Left colon (tissue), 2 donors: ENCODE data around the gene TEX2. TPM values are rescaled to one million over a fixed set of nuclear protein-coding genes. Genes with fewer than 3 reads are reported as not detected.
"Not testable (repeated sequence)": the region's sequence is repeated elsewhere in the genome, so short reads cannot be mapped to it uniquely, and the experiment has no call there.

Source experiments
- ATAC-seq: fragments of 200-7000 bp; cut with Tn5 transposase; one replicate; pipeline ENCODE4 v1.9.1; 2020; ENCODE audit warnings: mild to moderate bottlenecking, moderate library complexity
- DNase-seq, 2 donors: peaks; one replicate each; pipeline ENCODE4 v3.0.0-alpha.2; 2020
- intact Hi-C, 2 donors: fragments of 100-400 bp; cut with DNase I in 1 of 2; cut with micrococcal nuclease in 1 of 2; formaldehyde crosslinking; loops; one replicate each; pipeline versions ENCODE4 v1.11.2 to v1.14.0; 2022; cut with DNase I, micrococcal nuclease
- total RNA-seq, 2 donors: library from RNA; stranded (reverse); fragmentation: NEBNext Ultra II Directional; extraction: Animal tissue kit (Norgen Biotek cat#: 25700); gene quantifications; one replicate each; pipeline ENCODE4 v1.2.1, GENCODE V29; 2021
- donor health status: DM: no; HTN: no; CAD: no.
- donor health status: DM: yes; HTN: yes; CAD: no.

Gene TEX2
- total RNA-seq, 2 donors from 2014 or later = 32.9 to 36.4 TPM

DNA sequence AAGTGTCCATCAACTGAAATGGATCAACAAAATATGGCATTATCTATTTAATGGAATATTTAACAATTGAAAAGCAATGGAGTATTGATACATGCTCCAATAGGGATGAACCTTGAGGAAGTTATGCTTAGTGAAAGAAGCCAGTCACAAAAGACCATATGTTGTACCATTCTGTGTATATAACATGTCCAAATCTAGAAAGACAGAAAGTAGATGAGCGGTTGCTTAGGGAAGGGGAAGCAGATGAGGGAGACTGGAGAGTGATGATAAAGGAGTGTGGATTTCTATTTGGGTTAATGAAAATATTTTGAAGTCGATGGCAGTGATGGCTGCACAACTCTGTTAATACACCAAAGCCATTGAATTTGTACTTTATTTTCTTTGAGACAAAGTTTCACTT is 124.6 kb downstream of the TEX2 start:
- ATAC-seq (no peak), DNase-seq (no peak)
- intact Hi-C loops = loop anchor here (10.0 kb wide), 3 partner anchors 74 to 224 kb away; partner anchors contain the start of genes CSHL1 (in 2 of the 2) and GH1 (in 2 of the 2)

DNA sequence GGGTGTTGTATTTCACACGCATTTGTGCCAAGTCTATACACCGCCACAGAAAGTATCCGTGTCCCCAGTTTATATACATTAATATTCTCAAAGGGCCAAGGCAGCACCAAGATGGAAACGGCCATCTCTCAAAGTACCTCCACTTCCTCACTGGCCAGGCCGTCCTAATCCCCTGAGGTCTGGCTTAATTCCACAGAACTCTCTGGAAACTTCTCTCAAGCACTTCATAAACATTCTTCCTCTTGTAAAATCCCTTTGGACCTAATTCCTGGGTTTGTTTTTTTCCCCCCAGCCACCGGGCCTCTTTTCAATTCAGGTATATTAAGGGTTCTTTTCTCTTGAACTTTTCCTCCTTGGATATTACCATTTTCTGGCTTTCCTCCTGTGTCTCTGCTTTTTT is 128.1 kb downstream of the TEX2 start:
- ATAC-seq = no peak
- intact Hi-C loops = loop anchor here (2.0 to 10.0 kb wide), 4 partner anchors 70 to 220 kb away; partner anchors contain the start of genes CSHL1 (in 2 of the 2) and GH1 (in 2 of the 2)
- no peak for DNase-seq

DNA sequence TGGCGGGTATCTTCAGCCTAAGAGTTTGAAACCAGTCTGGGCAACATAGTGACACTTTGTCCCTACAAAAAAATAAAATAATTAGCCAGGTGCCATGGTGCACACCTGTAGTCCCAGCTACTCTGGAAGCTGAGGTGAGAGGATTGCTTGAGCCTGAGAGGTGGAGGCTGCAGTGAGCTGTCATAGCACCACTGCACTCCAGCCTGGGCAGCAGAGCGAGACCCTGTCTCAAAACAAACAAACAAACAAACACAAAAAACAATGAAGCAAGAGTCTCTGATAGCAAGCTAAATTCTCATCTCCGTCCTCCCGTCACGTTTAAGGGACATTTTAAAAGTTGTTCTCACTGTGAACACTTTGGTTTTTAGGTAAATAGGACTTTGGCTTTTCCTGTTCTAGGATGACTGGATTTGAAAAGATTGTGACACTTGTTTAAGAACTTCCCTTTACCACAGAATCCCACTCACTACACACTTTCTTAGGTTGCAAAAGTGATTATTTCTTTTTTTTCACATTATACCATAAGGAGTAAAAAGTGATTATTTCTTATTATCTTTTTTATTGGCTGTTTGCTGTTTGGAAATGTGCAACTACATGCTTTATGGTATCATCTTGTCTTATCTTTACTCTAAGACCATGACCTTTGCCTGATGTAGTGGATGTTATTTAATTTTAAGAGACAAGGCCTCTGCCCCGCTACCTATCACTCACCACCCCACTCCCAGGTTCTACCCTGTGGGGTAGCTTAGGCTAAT is 128.7 kb downstream of the TEX2 start:
- intact Hi-C loops = loop anchor here (2.0 to 10.0 kb wide), 4 partner anchors 70 to 220 kb away; partner anchors contain the start of genes CSHL1 (in 2 of the 2) and GH1 (in 2 of the 2)
- ATAC-seq (no peak), DNase-seq (no peak)

DNA sequence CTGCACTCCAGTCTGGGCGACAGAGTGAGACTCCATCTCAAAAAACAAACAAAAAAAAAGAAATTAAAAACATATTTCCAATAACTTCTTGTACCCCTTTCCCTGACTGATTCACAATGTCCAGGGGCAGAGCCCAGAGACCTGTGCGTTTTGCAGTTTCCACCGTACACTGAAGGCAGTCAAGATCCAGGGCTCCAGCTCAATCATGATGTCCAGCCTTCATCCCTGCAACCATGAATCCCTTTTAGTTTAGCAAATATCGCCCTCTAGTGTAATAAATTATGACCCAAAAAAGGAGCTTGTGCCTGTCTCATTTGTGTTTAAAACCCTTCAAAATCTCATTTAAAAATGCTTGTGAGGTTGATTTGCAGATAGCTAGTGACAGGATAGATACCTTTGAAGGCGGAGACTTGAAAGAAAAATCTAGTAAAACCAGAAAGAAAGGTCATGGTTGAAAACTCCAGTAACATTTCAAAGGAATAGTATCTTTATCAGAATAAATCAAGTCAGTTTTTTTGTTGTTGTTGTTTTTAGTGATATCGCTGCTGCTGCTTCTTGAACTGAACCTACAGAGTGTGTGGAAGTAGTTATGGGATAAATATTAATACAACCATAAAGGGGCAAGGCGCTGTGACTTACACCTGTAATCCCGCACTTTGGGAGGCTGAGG is 129.4 kb downstream of the TEX2 start:
- ATAC-seq = no peak
- intact Hi-C loops = loop anchor here (2.0 to 10.0 kb wide), 4 partner anchors 69 to 219 kb away; partner anchors contain the start of genes CSHL1 (in 2 of the 2) and GH1 (in 2 of the 2)
- DNase-seq = no peak

DNA sequence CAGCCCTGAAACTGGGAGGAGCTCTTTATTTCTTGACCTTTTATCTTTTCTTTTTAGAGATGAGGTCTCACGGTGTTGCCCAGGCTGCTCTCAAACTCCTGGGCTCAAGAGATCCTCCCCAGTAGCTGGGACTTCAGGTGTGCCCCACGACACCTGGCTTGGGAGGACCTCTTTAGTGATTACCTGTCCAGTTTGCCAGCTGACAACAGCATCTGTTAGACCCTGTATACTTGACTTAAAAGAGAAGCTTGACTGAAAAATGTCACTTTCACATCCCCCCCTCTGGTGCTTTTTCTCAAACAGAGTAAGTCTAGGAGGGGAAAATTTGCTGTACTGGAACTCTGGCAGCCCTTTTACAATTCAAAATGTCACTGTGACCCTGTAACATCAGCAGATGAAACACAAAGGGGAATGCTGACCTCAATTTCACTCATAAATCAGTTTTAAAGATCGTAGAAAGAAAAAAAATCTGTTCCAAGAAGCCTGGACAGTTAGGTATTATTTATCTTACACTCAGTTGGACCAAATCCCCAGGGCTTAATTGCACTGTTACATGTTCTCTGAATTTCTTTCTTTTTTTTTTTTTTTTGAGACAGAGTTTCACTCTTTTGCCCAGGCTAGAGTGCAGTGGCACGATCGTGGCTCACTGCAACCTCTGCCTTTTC is 131.3 kb downstream of the TEX2 start:
- ATAC-seq (no peak), DNase-seq (no peak)
- intact Hi-C loops = loop anchor here (10.0 kb wide), 3 partner anchors 67 to 217 kb away; partner anchors contain the start of genes CSHL1 (in 2 of the 2) and GH1 (in 2 of the 2)

DNA sequence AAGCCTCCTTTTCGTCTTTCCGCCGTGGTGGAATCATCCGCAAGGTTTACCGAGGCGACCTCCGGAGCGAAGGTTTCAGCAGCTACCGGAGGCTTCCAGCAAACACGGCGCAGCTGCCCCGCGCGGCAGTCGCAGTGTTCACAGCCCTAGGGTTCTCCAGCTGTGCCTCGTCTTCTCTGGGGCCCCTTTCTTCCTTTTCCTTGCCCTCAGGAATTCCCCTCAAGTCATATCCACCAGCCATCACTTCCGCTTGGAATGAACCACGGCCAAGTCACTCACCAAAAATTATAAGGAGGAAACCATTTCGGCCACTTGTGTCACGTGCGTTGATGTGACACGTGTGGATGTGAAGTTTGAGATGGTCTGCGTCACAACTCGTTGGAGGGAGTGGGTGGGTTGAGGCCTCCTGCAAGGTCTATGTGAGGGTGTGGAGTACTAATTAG is 132.5 kb downstream of the TEX2 start:
- DNase-seq (peak in 1 of 2 donors; percentile 56), ATAC-seq (no peak)
- intact Hi-C loops = loop anchor here (10.0 kb wide), 3 partner anchors 66 to 216 kb away; partner anchors contain the start of genes CSHL1 (in 2 of the 2) and GH1 (in 2 of the 2)

DNA sequence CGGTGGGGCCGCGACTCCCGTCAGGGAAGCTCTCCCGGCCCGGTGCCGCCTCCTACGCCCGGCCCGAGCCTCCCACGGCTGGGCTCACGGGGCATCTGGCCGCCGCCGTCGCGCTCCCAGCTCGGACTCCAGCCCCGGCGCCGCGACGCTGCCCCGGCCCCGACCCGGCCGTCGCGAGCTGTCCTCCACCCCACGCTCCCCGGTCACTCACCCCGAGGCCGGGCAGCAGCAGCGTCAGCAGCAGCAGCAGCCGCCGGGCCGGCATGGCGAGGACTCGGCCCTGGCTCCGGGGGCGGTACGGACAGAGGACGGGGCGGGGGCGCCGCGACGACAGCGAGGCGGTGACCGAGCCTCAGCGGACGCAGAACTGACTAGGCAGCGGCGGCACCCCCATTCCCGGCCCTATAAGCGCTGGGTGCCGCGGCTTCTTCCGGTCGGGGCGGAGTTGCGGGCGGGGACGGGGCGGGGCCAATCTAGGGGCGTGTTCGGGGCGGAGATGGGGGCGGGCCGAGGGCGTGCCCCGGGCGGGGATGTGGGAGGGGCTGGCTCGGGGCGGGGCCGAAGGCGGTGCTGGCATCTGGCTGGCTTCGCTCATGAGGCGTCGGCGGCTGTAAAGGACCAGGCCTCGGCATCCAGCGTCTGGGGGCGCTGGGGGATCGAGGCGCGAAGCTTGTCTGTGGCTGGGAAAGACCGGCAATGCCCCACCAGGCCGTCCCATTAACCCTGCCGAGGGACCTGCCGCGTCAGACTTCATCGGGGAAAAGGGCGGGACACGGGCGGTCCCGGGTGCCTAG is 133.1 kb downstream of the TEX2 start, which contains the start of gene ERN1:
Gene ERN1 (minus strand): TSS at position 380 of the 794 bp plus-strand sequence. CDS start 115 bp downstream, at position 265.
- DNase-seq = peak; percentile 92 to 95
- ATAC-seq = peak; percentile 91
- intact Hi-C loops = loop anchor here (10.0 kb wide), 3 partner anchors 65 to 215 kb away; partner anchors contain the start of genes CSHL1 (in 2 of the 2) and GH1 (in 2 of the 2)

DNA sequence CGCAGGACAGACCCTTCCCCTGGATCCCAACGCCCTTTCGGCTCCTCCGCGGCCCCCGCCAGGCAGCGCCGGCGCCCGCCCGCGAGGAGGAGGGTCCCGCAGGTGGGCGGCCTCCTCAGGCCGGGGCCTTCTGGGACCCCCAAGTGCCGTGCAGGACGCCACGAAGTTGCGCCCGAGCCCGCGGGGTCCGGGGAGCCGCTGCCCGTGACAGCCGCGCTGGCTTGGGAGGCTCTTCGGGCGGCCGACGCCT is 133.6 kb downstream of the TEX2 start:
- intact Hi-C loops = no loop called here
- DNase-seq (no peak), ATAC-seq (no peak)

DNA sequence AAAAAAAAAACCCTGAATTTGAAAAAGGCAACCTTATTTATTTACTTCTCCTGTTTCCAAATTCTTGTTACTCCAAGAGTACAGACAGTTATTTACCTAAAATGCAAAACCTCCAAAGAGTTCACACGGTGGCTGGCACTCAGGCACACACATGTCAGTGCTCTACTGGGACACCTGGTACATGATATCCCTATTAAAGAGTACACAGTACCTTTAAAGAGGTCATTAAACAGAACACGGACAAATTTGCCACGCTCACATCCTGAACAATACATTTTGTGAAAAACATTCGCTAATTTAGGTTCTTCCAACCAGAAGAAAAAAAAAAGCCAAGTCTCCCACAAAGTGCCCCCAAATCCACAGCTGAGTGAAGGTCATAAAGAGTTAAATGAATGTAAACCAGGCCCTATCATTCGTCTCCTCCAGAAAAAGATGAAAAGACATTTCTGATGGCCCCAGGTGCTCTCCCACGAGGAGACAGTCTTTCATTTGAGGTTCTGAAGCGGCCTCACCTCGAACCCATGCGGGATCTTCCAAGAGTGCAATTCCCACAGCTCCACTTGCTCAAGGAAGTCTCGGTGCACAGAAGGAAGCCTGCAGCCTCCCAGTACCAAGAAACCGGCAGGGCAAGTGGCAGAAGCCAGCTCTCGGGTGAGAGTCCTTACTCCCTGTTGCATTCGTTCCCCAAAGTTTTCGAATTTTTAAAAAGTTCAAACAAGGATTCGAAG is 134.1 kb downstream of the TEX2 start:
- peak; percentile 41 to 58 for DNase-seq
- intact Hi-C loops = no loop called here
- ATAC-seq = peak; percentile 50

DNA sequence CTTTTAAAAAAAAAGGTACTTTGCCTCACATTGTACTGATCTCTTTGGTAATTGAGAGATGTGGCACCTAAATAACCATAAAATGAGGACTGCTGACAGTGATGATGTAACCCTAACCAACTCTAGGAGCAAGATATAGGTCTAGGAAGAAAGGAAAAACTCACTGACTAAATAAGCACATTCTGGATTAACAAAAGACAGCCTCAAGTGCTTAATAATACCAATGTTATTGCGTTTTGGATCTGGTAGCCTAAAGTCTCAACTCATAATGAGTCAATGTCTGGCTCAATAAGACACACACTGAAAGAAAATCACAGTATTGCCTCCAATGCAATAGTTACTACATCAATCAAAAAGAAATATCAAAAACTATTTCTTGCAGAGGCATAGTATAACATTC is 136.1 kb downstream of the TEX2 start:
- no peak for DNase-seq
- intact Hi-C loops = no loop called here
- ATAC-seq = no peak

DNA sequence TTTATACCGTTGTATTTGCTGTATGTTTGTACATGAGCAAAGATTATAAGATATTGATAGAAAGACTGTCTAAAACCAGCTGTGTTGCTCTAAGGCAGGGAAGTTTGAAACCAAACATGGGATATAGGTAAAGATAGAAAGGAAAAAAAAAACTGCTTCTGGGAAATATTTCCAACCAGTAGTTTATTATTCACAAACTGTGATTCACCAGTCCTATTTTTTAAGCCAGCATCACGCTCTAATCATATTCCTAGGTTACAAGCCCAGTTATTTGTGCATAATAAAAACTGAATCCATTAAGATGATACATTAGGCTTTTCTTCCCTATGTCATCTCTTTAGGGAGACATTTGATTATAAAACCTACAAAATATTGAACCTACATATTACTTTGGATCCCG is 137.1 kb downstream of the TEX2 start:
- no peak for ATAC-seq
- intact Hi-C loops = no loop called here
- no peak for DNase-seq

DNA sequence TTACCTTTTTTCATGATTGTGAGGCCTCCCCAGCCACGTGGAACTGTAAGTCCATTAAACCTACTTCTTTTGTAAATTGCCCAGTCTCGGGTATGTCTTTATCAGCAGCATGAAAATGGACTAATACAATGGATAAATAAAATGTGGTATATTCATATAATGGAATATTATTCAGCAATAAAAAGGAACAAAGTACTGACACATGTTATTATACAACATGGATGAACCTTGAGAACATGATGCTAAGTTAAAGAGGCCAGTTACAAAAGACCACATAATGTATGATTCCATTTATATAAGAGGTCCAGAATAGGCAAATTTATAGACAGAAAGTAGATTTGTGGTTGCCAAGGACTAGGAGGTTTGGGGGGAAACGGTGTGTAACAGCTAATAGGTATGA is 138.5 kb downstream of the TEX2 start:
- ATAC-seq (no peak), DNase-seq (no peak)
- intact Hi-C loops = no loop called here

DNA sequence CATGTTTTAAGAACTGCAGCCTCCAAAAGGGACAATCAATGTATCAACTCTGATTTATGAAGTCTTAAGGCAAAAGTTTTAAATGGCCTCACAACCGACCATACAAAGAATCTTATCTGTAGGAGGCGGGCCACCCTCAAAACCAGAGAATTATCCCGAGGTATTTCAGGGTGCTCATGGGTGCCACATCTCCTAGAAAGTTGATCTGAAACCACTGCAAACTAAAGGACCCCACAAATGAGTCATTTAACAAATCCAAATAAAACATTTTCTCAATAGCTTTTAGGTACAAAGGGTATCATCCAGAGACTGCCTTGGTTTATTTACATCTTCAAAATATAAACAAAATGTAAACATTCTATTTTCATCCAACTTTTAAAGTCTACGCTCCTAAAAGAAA is 139.9 kb downstream of the TEX2 start:
- DNase-seq (no peak), ATAC-seq (no peak)
- intact Hi-C loops = no loop called here

DNA sequence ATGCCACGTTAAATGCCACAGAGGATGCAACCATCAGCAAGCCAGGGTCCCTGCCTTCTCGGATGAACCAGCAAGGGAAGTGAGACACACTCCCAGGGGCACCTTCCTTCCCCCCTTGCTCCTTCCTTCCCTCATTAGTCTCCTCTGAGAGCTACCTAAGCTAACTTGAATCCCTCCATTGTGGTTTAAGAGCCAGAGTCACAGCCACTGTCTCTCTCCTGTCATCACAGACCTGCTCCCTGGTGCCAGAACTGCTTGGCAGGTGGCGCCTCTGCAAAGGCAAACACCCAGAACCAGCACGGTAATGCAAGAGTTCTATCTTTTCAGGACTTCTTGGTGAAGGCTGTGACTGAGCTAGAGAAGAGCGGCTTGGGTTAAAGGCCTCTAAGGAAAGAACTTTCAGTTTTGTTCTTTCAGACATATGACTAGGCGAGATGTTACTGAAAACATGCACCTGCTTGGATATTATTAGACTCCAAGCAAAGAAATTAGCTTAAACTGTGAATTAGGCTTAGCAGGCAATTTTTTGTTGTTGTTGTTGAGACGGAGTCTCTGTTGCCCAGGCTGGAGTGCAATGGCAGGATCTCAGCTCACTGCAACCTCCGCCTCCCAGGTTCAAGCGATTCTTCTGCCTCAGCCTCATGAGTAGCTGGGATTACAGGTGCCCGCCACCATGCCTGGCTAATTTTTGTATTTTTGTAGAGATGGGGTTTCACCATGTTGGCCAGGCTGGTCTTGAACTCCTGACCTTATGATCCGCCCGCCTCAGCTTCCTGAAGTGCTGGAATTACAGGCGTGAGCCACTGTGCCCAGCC is 141.9 kb downstream of the TEX2 start:
- DNase-seq, intact Hi-C loops: not testable (repeated sequence)
- ATAC-seq = peak; percentile 33

DNA sequence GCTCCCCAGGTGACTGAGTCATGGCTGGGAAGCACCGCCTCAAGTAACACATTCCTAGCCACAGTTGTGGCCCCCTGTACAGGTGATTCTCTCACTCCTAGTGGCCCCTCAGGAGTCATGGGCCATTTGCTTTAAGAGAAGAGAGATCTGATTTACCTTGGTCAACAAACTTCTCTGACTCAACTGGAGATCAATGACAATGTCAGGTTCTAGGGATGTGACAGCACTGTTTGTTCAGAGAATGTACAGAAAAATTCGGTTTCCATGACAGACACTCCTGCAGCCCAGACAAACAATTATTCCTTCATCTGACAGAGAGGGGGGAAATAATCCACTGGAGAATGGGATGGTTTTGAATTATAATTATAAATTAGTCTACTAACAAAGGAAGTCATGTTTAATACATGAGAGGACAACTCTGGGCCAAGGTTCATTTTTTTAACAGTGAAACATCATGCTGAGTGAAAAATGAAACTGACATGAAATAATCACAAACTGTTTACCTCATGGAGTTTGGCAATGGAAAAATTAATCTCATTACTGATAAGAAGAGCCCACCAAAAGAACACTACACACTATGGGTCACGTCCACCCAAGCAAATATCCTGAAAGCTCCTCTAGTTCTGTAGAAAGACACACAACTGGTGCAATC is 142.8 kb downstream of the TEX2 start:
- ATAC-seq (no peak), DNase-seq (no peak)
- intact Hi-C loops = no loop called here
